Psoas muscle (tissue), 8 donors: ENCODE data around the gene ZNF165. TPM values are rescaled to one million over a fixed set of nuclear protein-coding genes. Genes with fewer than 3 reads are reported as not detected.
"Not testable (repeated sequence)": the region's sequence is repeated elsewhere in the genome, so short reads cannot be mapped to it uniquely, and the experiment has no call there.

ENCODE experiments used
- ATAC-seq, 4 donors: fragments of 200-7000 bp; cut with Tn5 transposase; one replicate each; pipeline ENCODE4 v1.9.1; 2020; ENCODE audit warnings: moderate library complexity in 3 of 4, mild to moderate bottlenecking in 2 of 4
- DNase-seq, 2 donors: peaks; one replicate each; pipeline ENCODE4 v3.0.0-alpha.2; 2020
- H3K27ac ChIP-seq: fragments of 200-600 bp; one replicate; pipeline ENCODE4 v1.8.0; 2022
- H3K27me3 ChIP-seq, 3 donors: fragments of 200-600 bp in 1 of 3; one replicate each; pipeline versions ENCODE4 v1.6.1 to v1.8.0; 2013 to 2022; ENCODE audit warnings: low read length in 2 of 3, mild to moderate bottlenecking in 2 of 3, moderate library complexity in 1 of 3; ENCODE audit not compliant: insufficient read depth in 3 of 3
- H3K36me3 ChIP-seq, 2 donors: fragments of 200-600 bp in 1 of 2; one replicate each; pipeline versions ENCODE4 v1.6.1 to v1.8.0; 2013 to 2022; ENCODE audit warnings: low read depth in 1 of 2, mild to moderate bottlenecking in 1 of 2, moderate library complexity in 1 of 2; ENCODE audit not compliant: insufficient read depth in 1 of 2
- H3K4me1 ChIP-seq: fragments of 200-600 bp; one replicate; pipeline ENCODE4 v1.8.0; 2022
- H3K4me3 ChIP-seq: fragments of 200-600 bp; one replicate; pipeline ENCODE4 v1.8.0; 2022; ENCODE audit warnings: mild to moderate bottlenecking
- H3K9me3 ChIP-seq: fragments of 200-600 bp; one replicate; pipeline ENCODE4 v1.8.0; 2022
- CTCF ChIP-seq: fragments of 200-600 bp; IDR thresholded peaks from one replicate; pipeline ENCODE4 v1.8.0; 2022; ENCODE audit warnings: antibody characterized with exemption
- WGBS, 3 donors: extraction: QIAGEN DNeasy Blood & Tissue Kit; methylation state at CpG; one replicate each; pipeline versions ENCODE4 v1.1.6 to v1.1.7; 2013; 5-methylcytosine and 5-hydroxymethylcytosine counted together
- intact Hi-C, 2 donors: fragments of 100-400 bp; cut with DNase I; formaldehyde crosslinking; loops; one replicate each; pipeline versions ENCODE4 v1.11.0 to v1.14.2; 2022
- polyA plus RNA-seq, 3 donors: library from polyadenylated mRNA; stranded (reverse); fragments of 200-250 nt; gene quantifications; one replicate each; pipeline ENCODE4 v1.2.3, GENCODE V29; 2013
- total RNA-seq, 4 donors: library from RNA; stranded (reverse); fragmentation: NEBNext Ultra II Directional in 2 of 4; extraction: Animal tissue kit (Norgen Biotek cat#: 25700) in 2 of 4; gene quantifications; one replicate each; pipeline versions ENCODE4 v1.2.1 to v1.2.4, GENCODE V29; 2021 to 2023
- donor health status: healthy with polysubstance abuse.
- donor health status: DM: no; HTN: no; CAD: no; lungs with moderate emphysema.
- donor health status: Bipolar disorder and iron deficiency.
- donor health status: healthy.
- donor health status: DM: yes; HTN: yes; CAD: no.
- donor health status: DM: no; HTN: no; CAD: no.
- donor health status: DM: no; HTN: no; CAD: no.
- donor health status: DM: yes; HTN: yes; CAD: no.

The ZNF165 gene
- total and polyA plus RNA-seq, 7 donors: 0.14 to 0.48 (median 0.31) TPM; not detected in 1

DNA sequence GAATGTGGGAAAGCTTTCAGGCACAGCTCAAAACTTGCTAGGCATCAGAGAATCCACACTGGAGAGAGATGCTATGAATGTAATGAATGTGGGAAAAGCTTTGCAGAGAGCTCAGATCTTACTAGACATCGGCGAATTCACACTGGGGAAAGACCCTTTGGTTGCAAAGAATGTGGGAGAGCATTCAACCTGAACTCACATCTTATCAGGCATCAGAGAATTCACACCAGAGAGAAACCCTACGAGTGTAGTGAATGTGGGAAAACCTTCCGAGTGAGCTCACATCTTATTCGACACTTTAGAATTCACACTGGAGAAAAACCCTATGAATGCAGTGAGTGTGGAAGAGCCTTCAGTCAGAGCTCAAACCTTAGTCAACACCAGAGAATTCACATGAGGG is 8.7 kb downstream of the ZNF165 start:
- Histone ChIP-seq H3K4me3 (no peak overlapping the region), H3K27ac (no peak overlapping the region), H3K27me3 (peaks cover 0 to 8% (median 4%) of the 10 kb centered on the region in 3 donors), H3K4me1 (no peaks in the 10 kb centered on the region), H3K9me3 (no peaks in the 10 kb centered on the region), H3K36me3 (peaks cover 3 to 4% of the 10 kb centered on the region in 2 donors)
- no peak for TF ChIP-seq CTCF
- intact Hi-C loops: no loop called here
- no peak for DNase-seq
- WGBS, 3 donors: 92 to 95% (median 94%) methylated on average over 5 of the region's 5 CpGs
- ATAC-seq: no peak

DNA sequence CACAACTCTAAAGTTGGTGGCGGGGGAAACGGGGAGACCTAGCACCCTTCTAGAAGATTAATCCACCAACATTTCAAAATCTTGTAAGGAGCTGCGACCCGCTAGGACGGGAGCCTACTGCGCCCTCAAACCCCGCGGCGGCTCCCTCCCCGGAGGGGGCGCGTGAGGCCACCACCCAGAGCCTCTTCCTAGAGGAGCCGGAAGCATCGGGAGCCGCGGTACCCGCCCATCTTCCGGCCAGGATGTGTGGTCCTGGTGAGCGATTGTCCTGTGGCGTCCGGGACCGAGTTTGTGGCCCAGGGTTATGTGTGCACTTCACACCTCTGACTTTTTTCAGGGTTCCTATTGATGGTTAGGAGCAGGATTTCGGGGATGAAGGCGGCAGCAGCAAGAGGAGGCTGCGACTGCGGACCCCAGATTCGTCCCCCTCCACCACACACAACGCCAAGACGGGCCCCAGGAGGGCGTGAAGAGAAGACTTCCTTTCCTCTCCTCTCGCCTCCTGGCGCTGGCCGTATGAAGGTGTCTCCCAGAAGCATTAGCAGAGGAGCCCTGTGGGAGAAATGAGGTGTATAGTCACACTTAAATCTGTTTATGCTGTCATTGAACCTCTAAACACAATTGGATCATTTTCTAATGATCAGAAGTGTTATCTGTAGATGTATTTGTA is 10.7 kb downstream of the ZNF165 start:
- Histone ChIP-seq H3K27ac (no peak overlapping the region), H3K4me1 (no peaks in the 10 kb centered on the region), H3K27me3 (peaks cover 0 to 8% (median 4%) of the 10 kb centered on the region in 3 donors), H3K36me3 (peaks cover 3 to 4% of the 10 kb centered on the region in 2 donors), H3K4me3 (peak overlapping the region; percentile 37), H3K9me3 (no peaks in the 10 kb centered on the region)
- ATAC-seq: no peak
- TF ChIP-seq CTCF: no peak
- WGBS, 3 donors: 12 to 17% (median 12%) methylated on average over 33 of the region's 33 CpGs
- intact Hi-C loops: no loop called here
- peak in 1 of 2 donors; percentile 21 for DNase-seq

GRCh38 chr6:28102222-28102621 is 21.9 kb downstream of the ZNF165 start:
- intact Hi-C loops, DNase-seq, ATAC-seq, H3K4me3 ChIP-seq, H3K36me3 ChIP-seq, H3K4me1 ChIP-seq, H3K27me3 ChIP-seq, H3K27ac ChIP-seq, H3K9me3 ChIP-seq: not testable (repeated sequence)
- 75 to 80% (median 79%) methylated on average over 7 of the region's 7 CpGs for WGBS, 3 donors

DNA sequence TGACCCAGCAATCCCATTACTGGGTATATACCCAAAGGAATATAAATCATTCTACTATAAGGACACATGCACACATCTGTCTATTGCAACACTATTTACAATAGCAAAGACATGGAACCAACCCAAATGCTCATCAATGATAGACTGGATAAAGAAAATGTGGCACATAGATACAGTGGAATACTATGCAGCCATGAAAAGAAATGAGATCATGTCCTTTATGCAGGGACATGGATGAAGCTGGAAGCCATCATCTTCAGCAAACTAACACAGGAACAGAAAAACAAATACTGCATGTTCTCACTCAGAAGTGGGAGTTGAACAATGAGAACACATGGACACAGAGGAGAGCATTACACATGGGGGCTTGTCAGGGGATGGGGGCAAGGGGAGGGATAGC is 22.3 kb downstream of the ZNF165 start:
- intact Hi-C loops, H3K4me3 ChIP-seq, DNase-seq, H3K27ac ChIP-seq, H3K36me3 ChIP-seq, H3K4me1 ChIP-seq, H3K9me3 ChIP-seq, H3K27me3 ChIP-seq, ATAC-seq: not testable (repeated sequence)

DNA sequence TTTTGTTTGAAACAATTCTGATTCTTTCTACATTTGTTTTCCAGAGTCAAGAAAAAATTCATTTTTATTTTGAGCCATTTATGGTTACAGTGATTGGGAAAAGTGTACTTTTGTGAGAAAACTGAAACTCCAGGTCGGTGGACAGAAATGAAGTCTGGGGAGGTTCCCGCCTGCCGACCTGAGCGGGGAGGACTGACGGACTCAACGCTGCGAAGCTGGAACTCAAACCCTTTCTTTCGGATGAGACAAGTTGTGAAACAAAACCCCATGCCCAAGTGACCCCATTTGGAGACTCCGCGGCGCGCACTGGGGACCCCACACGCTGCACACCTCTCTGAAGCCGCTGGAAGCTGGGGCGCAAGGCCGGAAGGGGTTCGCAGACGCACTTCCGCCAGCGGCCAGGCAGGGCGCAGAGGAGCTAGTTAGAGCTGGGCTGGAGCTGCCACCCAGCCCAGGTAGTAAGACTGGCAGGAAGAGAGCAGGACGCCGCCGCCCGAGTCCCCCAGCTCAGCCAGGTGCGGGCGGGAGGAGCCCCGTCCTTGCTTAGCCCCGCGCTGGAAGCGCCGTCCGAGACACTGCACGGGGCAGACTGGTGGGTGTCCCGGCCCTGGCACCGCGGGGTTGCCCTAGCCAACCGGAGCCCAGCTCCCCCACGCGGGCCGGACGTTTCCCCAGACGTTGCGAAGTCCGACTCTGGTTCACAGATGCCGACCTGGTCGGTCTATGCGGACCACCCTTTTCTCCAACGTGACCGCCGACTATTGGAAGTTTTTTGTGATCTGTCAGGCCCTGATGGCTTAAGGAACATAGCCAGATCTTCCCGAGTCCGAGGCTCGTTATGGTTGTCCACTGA is 24.2 kb downstream of the ZNF165 start:
- Histone ChIP-seq H3K4me1 (no peaks in the 10 kb centered on the region), H3K27me3 (no peaks in the 10 kb centered on the region), H3K27ac (peak overlapping the region; percentile 39), H3K9me3 (no peaks in the 10 kb centered on the region), H3K4me3 (peak overlapping the region; percentile 82), H3K36me3 (no peaks in the 10 kb centered on the region)
- DNase-seq (peak; percentile 78 to 87), ATAC-seq (peak; percentile 89 to 100 (median 100))
- intact Hi-C loops: no loop called here
- peak; percentile 54 for TF ChIP-seq CTCF
- WGBS, 3 donors: 0 to 1% (median 1%) methylated on average over 52 to 54 of the region's 54 CpGs
